Measurements from ENCODE around the gene LYZL2.

Gene LYZL2

GRCh38 chr10:30576641-30577040, 52.9 kb downstream of the LYZL2 start:
- Histone ChIP-seq H3K9me3 (no peaks in the 10 kb centered on the region), H3K36me3 (replicated peaks) (no peaks in the 10 kb centered on the region), H3K4me1 (peaks cover 12% of the 10 kb centered on the region; the same call in 1 of the 2 replicates), H3K27me3 (ENCODE audit: low read depth) (no peaks in the 10 kb centered on the region), H3K4me3 (no peak overlapping the region)
- in situ Hi-C loops (cut with MboI; ENCODE audit: low sequenced_read_pairs): loop anchor here (25.0 kb wide), 1 partner anchor 589 kb away; no protein-coding TSS in a partner anchor
- DNase-seq (ENCODE audit: low spot score in 2 of 2): no peak

- 0 out of 2 replicates have a peak, but pooled peaks cover under 1% of the 10 kb centered on the region for H3K4me1 ChIP-seq
- H3K27me3 ChIP-seq (ENCODE audit: low read depth): no peaks in the 10 kb centered on the region
- no peak for DNase-seq (ENCODE audit: low spot score in 2 of 2)
- no peaks in the 10 kb centered on the region for H3K9me3 ChIP-seq
- H3K36me3 ChIP-seq (replicated peaks): no peaks in the 10 kb centered on the region
- H3K4me3 ChIP-seq: no peak overlapping the region
- in situ Hi-C loops (cut with MboI; ENCODE audit: low sequenced_read_pairs): no loop called here
These were observed 55.1 kb downstream of the LYZL2 start for GRCh38 chr10:30574432-30574796.

- Histone ChIP-seq H3K36me3 (replicated peaks) (no peaks in the 10 kb centered on the region), H3K9me3 (no peaks in the 10 kb centered on the region), H3K4me1 (no peaks in the 10 kb centered on the region), H3K4me3 (no peak overlapping the region), H3K27me3 (ENCODE audit: low read depth) (no peaks in the 10 kb centered on the region)
- no peak for DNase-seq (ENCODE audit: low spot score in 2 of 2)
- in situ Hi-C loops (cut with MboI; ENCODE audit: low sequenced_read_pairs): no loop called here
These were observed 55.7 kb downstream of the LYZL2 start for GRCh38 chr10:30573721-30574431.

- H3K9me3 ChIP-seq: no peaks in the 10 kb centered on the region
- in situ Hi-C loops (cut with MboI; ENCODE audit: low sequenced_read_pairs): no loop called here
- H3K4me1 ChIP-seq: no peaks in the 10 kb centered on the region
These were observed 64.1 kb downstream of the LYZL2 start for GRCh38 chr10:30565449-30565848.

GRCh38 chr10:30562787-30563186, 66.8 kb downstream of the LYZL2 start:
- H3K4me1 ChIP-seq: peaks cover 3% of the 10 kb centered on the region; the same call in 1 of the 2 replicates
- no peak for DNase-seq (ENCODE audit: low spot score in 2 of 2)
- in situ Hi-C loops (cut with MboI; ENCODE audit: low sequenced_read_pairs): no loop called here
- H3K36me3 ChIP-seq (replicated peaks): no peaks in the 10 kb centered on the region
- H3K9me3 ChIP-seq: no peaks in the 10 kb centered on the region
- H3K4me3 ChIP-seq: no peak overlapping the region
- H3K27me3 ChIP-seq (ENCODE audit: low read depth): no peaks in the 10 kb centered on the region

More at GRCh38 chr10:30565449-30565848, 64.1 kb downstream of the LYZL2 start:
- Histone ChIP-seq H3K36me3 (replicated peaks) (no peaks in the 10 kb centered on the region), H3K4me3 (no peak overlapping the region), H3K27me3 (ENCODE audit: low read depth) (no peaks in the 10 kb centered on the region)
- no peak for DNase-seq (ENCODE audit: low spot score in 2 of 2)

Data from HAP-1 (cell line).